Measurements from ENCODE around the gene AGER. TPM values are rescaled to one million over a fixed set of nuclear protein-coding genes. Genes with fewer than 3 reads are reported as not detected.
A peak's percentile ranks its signal among the peaks of the same experiment; 100 is the strongest.

AGER gene
- total RNA-seq, 1 donor from 2014 or later = 29.9 TPM

GRCh38 chr6:32183030-32183429 is 1.0 kb downstream of the AGER start:
- TF ChIP-seq, protein P1, sequence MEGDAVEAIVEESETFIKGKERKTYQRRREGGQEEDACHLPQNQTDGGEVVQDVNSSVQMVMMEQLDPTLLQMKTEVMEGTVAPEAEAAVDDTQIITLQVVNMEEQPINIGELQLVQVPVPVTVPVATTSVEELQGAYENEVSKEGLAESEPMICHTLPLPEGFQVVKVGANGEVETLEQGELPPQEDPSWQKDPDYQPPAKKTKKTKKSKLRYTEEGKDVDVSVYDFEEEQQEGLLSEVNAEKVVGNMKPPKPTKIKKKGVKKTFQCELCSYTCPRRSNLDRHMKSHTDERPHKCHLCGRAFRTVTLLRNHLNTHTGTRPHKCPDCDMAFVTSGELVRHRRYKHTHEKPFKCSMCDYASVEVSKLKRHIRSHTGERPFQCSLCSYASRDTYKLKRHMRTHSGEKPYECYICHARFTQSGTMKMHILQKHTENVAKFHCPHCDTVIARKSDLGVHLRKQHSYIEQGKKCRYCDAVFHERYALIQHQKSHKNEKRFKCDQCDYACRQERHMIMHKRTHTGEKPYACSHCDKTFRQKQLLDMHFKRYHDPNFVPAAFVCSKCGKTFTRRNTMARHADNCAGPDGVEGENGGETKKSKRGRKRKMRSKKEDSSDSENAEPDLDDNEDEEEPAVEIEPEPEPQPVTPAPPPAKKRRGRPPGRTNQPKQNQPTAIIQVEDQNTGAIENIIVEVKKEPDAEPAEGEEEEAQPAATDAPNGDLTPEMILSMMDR (IDR thresholded peaks at IDR 0.05; ENCODE audit: unreplicated experiment) = no peak
- DNase-seq (ENCODE audit: low spot score, unreplicated experiment) = no peak
- Mint-ChIP-seq H3K9me3 (ENCODE audit: low read depth) (no peaks in the 10 kb centered on the region), H3K36me3 (ENCODE audit: insufficient read depth) (peaks cover 26% of the 10 kb centered on the region), H3K27ac (no peak overlapping the region), H3K4me3 (ENCODE audit: low read depth) (no peak overlapping the region), H3K27me3 (no peaks in the 10 kb centered on the region), H3K4me1 (ENCODE audit: low read depth) (peaks cover 36% of the 10 kb centered on the region)

GRCh38 chr6:32182555-32182981 is 1.5 kb downstream of the AGER start:
- Mint-ChIP-seq H3K36me3 (ENCODE audit: insufficient read depth) (peaks cover 25% of the 10 kb centered on the region), H3K4me3 (ENCODE audit: low read depth) (no peak overlapping the region), H3K27ac (no peak overlapping the region), H3K27me3 (no peaks in the 10 kb centered on the region), H3K4me1 (ENCODE audit: low read depth) (peaks cover 36% of the 10 kb centered on the region), H3K9me3 (ENCODE audit: low read depth) (no peaks in the 10 kb centered on the region)
- DNase-seq (ENCODE audit: low spot score, unreplicated experiment) = no peak
- TF ChIP-seq, protein P1 (IDR thresholded peaks at IDR 0.05; ENCODE audit: unreplicated experiment) = no peak

GRCh38 chr6:32181915-32182529 is 2.0 kb downstream of the AGER start:
- Mint-ChIP-seq H3K9me3 (ENCODE audit: low read depth) (no peaks in the 10 kb centered on the region), H3K36me3 (ENCODE audit: insufficient read depth) (peaks cover 21% of the 10 kb centered on the region), H3K27me3 (no peaks in the 10 kb centered on the region), H3K27ac (no peak overlapping the region), H3K4me1 (ENCODE audit: low read depth) (peaks cover 35% of the 10 kb centered on the region), H3K4me3 (ENCODE audit: low read depth) (no peak overlapping the region)
- TF ChIP-seq, protein P1 (IDR thresholded peaks at IDR 0.05; ENCODE audit: unreplicated experiment) = no peak
- DNase-seq (ENCODE audit: low spot score, unreplicated experiment) = no peak

DNA sequence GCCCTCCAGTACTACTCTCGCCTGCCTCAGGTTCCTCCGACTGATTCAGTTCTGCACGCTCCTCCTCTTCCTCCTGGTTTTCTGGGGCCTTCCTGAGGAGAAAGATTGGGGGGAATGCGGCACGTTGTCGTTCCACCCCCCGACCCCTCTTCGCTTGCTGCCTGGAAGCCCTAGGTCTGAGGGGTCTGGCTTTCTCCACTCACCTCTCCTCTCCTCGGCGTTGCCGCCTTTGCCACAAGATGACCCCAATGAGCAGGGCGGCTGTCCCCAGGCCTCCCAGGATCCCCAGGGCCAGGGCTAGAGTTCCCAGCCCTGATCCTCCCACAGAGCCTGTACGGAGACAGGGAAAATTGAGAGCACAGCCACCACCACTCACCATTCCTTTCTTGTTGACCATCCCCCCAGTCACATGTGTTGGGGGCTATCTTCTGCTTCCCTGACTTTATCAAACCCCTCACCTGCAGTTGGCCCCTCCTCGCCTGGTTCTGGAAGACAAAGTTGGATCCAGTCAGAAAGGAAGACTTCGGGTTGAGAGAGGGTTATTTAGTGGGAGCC is 2.8 kb downstream of the AGER start:
- Mint-ChIP-seq H3K27ac (no peak overlapping the region), H3K4me1 (ENCODE audit: low read depth) (peaks cover 38% of the 10 kb centered on the region), H3K9me3 (ENCODE audit: low read depth) (no peaks in the 10 kb centered on the region), H3K27me3 (no peaks in the 10 kb centered on the region), H3K4me3 (ENCODE audit: low read depth) (peak overlapping the region; percentile 16), H3K36me3 (ENCODE audit: insufficient read depth) (peaks cover 16% of the 10 kb centered on the region)
- TF ChIP-seq, protein P1 (IDR thresholded peaks at IDR 0.05; ENCODE audit: unreplicated experiment) = no peak
- no peak for DNase-seq (ENCODE audit: low spot score, unreplicated experiment)

GRCh38 chr6:32179766-32180405 is 4.2 kb downstream of the AGER start:
- Mint-ChIP-seq H3K27ac (peak overlapping the region; percentile 100), H3K36me3 (ENCODE audit: insufficient read depth) (peaks cover 12% of the 10 kb centered on the region), H3K4me3 (ENCODE audit: low read depth) (peak overlapping the region; percentile 91), H3K9me3 (ENCODE audit: low read depth) (no peaks in the 10 kb centered on the region), H3K27me3 (no peaks in the 10 kb centered on the region), H3K4me1 (ENCODE audit: low read depth) (peaks cover 32% of the 10 kb centered on the region)
- TF ChIP-seq, protein P1 (IDR thresholded peaks at IDR 0.05; ENCODE audit: unreplicated experiment) = no peak
- no peak for DNase-seq (ENCODE audit: low spot score, unreplicated experiment)

Measured in progenitor cell of endocrine pancreas (in vitro differentiated cells).